ENCODE results near the gene C16orf74.

DNA sequence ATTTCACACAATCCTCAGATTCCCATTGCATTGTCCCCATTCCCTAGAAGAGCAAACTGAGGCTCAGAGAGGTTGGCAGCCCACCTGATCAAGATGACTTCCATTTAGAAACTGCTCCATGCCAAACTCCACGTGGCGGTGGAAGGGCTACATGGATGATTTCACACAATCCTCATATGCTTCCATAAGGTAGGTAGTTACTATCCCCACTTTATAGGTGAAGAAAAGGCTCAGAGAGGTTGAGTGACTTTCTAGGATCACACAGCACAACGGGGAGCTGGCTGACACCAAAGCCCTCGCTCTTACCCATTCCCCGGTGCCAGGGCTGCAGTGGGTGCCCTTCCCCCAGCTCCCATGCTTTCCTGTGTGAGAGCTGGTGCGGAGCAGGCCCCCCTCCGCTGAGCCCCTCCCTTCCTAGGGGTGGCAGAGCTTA lies 52.4 kb downstream of the C16orf74 start:
- TF ChIP-seq, protein P1, sequence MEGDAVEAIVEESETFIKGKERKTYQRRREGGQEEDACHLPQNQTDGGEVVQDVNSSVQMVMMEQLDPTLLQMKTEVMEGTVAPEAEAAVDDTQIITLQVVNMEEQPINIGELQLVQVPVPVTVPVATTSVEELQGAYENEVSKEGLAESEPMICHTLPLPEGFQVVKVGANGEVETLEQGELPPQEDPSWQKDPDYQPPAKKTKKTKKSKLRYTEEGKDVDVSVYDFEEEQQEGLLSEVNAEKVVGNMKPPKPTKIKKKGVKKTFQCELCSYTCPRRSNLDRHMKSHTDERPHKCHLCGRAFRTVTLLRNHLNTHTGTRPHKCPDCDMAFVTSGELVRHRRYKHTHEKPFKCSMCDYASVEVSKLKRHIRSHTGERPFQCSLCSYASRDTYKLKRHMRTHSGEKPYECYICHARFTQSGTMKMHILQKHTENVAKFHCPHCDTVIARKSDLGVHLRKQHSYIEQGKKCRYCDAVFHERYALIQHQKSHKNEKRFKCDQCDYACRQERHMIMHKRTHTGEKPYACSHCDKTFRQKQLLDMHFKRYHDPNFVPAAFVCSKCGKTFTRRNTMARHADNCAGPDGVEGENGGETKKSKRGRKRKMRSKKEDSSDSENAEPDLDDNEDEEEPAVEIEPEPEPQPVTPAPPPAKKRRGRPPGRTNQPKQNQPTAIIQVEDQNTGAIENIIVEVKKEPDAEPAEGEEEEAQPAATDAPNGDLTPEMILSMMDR (IDR thresholded peaks at IDR 0.05; ENCODE audit: insufficient read depth, low read length, poor library complexity, severe bottlenecking) = no peak
- no peak for TF ChIP-seq EZH2phosphoT487 (conservative IDR thresholded peaks at IDR 0.05; ENCODE audit: low read length)

Data from SU-DHL-6 (cell line).